LNCAP (cell line): Measurements from ENCODE around the gene MSH2.

ENCODE experiments used
- TF ChIP-seq, protein P1 (sequence below): fragments of 450-650 bp; IDR thresholded peaks from 2 replicates; pipeline ENCODE4 v1.5.1; 2017; ENCODE audit warnings: mild to moderate bottlenecking

MSH2 gene

DNA sequence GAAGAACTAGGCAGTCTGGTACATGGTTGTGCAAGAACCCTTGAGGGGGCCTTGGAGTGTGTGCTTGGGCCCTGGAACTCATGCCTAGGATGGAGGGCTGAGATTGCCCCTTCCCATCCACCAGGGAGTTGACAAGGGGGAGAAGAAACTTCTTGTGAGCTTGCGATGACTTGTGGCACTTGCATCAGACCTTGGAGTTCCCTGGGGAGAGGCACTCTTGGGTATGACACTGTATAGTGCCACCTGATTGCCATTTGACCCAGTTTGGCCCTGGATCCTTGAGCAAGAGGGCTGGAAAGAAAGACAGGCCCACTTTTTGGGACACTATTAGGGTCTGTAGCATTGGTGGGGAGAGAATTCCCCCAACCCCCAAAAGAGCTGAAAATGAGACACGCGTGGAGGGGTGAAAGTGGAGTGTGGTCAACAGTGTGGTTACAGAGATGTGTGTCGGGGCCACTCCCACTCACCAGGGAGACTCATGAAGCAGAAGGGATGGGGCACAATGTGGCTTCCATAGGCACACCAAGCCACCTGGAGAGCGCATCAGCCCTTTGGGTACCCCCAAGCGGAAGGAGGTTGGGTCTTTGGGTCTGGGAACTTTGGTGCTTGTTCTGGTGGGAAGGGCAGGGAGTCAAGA is 101.3 kb downstream of the MSH2 start:
- TF ChIP-seq, protein P1, sequence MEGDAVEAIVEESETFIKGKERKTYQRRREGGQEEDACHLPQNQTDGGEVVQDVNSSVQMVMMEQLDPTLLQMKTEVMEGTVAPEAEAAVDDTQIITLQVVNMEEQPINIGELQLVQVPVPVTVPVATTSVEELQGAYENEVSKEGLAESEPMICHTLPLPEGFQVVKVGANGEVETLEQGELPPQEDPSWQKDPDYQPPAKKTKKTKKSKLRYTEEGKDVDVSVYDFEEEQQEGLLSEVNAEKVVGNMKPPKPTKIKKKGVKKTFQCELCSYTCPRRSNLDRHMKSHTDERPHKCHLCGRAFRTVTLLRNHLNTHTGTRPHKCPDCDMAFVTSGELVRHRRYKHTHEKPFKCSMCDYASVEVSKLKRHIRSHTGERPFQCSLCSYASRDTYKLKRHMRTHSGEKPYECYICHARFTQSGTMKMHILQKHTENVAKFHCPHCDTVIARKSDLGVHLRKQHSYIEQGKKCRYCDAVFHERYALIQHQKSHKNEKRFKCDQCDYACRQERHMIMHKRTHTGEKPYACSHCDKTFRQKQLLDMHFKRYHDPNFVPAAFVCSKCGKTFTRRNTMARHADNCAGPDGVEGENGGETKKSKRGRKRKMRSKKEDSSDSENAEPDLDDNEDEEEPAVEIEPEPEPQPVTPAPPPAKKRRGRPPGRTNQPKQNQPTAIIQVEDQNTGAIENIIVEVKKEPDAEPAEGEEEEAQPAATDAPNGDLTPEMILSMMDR, result no peak

DNA sequence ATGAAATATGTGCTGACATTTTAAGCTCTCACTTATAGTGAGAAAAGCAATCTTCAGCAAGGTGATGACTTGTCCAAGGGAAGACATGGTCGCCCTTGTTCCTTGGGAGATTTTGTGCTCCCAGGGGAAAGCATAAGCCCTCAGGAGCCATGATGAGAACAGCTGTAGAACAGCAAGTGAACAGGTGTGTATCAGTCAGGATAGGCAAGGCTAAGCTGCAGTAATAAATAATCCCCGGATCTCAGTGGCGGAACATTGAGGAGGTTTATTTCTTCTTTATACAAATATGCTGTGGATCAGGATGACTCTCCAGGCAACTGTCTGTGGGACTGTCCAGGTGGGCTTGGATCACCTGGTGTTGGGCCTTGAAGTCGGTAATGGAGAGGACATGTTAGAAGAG is 103.1 kb downstream of the MSH2 start:
- TF ChIP-seq, protein P1, result no peak

DNA sequence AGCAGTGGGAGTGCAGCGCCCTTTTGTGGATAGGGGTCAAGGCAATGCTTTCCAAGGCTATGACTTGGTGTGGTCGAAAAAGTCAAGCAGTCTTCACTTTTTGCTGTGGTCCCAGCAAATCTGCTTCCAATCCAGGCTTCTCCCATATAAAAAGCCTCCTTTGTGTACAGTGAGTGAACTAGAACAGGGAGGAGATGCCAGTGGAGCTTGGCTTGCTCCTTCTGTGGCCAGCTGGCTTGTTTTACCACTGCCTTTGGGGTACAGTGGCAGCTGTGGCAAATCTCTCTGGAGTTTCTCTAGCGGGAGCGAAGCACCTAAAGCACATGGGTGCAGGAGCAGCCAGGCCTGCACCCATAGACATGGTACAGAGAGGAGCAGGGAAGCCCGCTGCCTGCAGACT is 103.5 kb downstream of the MSH2 start:
- TF ChIP-seq, protein P1, result no peak

DNA sequence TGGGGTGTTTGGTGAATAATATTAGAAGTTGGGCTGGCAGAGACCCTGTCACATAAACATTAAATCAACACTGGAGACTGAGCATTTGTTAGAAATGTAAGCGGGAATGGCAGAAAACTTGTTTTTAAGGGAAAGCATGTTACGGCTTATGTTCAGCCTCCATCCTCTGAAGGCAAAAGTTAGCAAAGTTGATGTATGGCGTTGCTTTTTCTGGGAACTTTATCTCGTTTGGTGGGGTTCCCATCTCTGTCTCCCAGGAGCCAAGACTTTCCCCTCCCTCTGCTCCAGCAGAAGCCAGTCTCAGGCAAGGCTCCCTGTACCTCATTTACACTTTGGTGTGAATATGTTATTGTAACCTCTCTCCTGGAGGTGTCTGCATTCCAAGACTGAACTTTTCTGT is 105.1 kb downstream of the MSH2 start:
- TF ChIP-seq, protein P1, result no peak

DNA sequence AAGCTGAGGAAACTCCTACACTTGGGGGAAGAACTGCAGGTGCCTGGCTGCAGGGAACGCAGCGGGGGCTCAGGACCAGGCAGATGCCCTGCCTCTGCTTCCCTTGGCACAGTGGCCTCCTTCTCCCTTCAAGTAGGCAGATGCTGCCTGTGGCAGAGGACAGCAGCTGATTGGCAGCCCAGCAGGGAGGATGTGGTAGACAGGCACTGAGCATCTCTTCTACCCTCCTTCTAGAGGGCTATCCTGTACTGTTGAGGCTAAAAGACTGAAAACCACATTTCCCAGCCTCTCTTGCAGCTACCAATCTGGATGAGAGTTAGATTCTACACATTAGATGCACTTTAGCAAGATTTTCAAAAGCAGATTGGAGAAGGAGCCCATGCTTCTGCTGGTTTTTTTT is 105.7 kb downstream of the MSH2 start:
- TF ChIP-seq, protein P1, result no peak

DNA sequence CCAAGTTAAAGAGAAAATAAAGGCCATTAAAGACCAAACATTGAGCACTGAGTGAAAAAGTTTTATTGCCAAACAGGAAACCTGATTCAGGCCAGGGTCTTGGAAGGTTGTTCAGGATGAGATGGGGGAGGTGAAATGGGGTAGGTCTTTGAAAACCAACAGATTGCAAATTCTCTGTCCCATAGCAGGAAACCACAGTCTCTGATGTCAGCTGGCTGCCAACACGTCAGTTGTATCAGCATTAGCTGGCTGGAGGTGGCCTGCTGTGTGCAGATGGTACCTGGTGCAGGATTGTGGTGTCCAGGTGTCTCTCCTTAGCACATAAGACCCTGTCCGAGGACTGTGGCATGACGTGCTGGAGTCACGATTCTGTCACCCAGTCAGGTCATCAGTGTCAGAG is 106.3 kb downstream of the MSH2 start:
- TF ChIP-seq, protein P1, result no peak

DNA sequence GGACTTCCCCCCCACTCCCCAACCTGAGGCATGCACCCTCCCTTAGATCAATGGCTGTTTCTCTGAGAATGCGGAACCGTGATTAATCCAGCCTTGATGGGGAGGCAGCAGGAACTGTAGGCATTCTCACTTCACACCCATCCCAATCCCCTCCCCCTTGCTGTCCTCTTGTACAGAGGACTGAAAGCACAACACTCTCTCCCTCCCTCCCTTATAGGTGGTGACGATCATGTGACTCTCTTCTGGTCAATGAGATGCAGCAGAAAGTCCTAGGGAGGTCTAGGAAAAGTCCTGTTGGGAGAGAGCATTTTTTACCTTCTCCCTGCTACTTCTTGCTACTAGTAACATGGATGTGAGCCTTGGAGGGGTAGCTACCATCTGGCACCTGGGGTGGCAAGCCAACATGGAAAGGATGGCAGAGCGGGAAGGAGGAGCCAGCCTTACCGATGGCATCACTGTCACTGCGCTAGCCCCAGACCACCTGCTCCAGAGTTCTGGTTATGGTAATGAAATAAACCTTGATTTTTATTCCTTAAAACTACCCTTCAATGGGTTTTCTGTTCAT is 106.9 kb downstream of the MSH2 start:
- TF ChIP-seq, protein P1, result no peak

DNA sequence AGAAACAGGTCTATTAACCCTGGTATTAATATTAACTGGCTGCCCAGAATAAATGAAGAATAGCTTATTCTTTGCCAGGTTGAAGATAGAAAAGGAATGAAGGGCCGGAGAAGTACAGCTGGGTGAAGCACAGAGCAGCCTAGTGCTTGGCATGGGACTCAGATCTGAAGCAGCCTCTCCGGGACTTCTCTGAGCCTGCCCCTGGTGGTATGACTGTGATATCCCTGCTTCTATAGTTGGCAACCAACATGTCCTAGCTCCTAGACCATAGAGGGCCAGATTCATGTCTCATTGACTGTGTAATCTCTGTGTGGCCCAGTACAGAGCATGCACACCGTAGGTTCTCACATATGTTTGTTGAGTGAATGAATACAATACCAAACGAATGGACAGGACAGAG is 107.8 kb downstream of the MSH2 start:
- TF ChIP-seq, protein P1, result no peak
